ENCODE results near the gene ZNF227.
A peak's percentile ranks its signal among the peaks of the same experiment; 100 is the strongest.
"Not testable (repeated sequence)": the region's sequence is repeated elsewhere in the genome, so short reads cannot be mapped to it uniquely, and the experiment has no call there.

The ZNF227 gene

DNA sequence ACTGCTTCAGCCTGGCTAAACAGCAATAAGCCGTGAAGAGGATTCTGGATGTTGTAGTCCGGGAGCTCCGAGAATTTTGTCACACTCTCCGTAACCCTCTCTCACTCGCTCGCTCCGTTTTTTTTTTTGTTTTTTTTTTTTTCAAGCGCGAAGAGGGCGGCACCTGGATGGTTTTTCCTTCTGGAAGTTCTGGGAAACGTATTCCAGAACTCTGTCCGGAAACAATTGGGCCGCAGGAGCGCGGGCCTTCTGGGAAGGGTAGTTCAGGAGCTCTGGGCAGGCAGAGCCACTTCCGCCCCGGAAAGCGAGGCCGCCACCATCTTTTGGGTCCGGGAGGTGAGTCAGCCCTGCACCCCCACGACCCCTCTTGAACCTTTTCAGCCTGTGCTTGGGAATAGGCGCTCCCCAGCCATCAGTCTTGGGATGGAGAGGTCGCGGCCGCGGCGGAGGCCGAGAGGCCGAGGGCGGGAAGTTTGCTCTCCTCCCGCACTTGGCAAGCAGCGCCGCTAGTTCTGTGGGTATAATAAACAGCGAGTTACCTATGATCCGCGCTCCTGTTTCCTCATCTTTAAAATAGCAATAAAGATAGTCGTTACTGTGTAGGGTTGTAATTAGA lies at the start of gene ZNF227:
TSS of gene ZNF227 (plus strand) at position 283 of the 616 bp plus-strand sequence. CDS start 5,261 bp downstream, outside the sequence.
- DNase-seq (ENCODE audit: low read depth): peak; percentile 63

DNA sequence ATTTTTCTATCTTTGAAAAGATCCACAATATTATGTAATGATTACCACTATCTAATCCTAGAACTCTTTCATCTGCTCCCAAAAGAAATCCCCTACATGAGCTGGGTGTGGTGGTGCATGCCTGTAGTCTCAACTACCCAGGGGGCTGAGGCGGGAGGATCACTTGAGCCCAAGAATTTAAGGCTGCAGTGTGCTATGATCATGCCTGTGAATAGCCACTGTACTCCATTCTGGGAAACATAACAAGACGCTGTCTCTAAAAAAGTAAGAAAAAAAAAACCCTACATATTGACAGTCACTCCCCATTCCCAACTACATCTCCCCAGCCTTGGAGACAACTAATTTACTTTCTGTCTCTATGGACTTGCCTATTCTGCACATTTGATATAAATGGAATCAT lies 48.5 kb upstream of the ZNF227 start:
- no peak for DNase-seq (ENCODE audit: low read depth)

DNA sequence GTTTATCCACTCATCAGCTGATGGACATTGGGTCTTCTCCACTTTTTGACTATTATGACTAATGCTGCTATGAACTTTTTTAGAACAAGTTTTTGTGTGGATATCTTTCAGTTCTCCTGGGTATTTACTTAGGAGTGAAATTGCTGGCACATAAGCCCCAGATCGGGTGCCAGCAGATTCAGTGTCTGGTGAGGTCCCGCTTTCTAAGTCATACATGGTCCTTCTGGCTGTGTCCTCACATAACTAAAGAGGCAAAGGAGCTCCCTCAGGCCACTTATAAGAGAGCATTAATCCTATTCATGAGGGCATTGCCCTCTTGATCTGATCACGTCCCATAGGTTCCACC lies 48.0 kb upstream of the ZNF227 start:
- no peak for DNase-seq (ENCODE audit: low read depth)

DNA sequence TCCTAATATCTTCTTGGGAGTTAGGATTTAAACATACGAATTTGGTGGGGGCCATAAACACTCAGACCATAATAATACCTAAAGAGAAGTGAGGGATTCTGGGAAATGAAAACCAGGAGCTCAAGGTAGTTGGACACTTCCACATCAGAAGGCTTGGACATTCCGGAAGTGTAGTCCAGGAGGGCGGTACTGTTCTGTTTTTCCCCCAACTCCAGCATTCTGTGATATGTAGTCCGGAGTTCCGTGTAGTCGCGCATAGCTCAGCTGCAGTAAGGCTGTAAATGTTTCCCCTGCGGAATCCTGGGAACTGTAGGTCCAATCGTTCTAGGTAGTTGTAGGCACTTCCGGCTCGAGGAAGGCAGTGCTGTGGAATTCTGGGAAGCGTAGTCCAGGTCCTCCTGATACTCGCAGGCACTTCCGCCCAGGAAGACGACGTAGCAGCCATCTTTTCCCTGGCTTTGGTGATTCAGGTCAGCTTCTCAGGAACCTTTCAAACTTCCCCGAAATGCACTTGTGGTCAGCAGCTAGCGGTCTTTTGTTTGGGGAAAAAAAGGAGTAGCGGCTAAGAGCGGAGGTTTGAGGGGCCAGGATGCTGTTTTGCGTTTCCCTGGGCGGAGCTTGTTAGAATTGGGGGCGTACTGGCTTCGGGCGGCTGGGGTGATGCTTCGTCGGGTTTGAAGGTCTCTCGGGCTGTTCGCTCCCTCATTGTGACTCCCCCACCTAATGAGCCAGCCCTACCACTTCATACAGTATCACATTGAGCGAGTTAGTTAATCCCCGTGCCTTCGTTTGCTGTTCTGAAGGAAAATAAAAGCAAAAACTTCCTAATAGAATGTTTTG lies 47.4 kb upstream of the ZNF227 start, which contains the start of gene ZNF226:
TSS of gene ZNF226 (plus strand) at position 428 of the 840 bp plus-strand sequence. CDS start 4,981 bp downstream, outside the sequence.
- DNase-seq (ENCODE audit: low read depth): peak; percentile 67

DNA sequence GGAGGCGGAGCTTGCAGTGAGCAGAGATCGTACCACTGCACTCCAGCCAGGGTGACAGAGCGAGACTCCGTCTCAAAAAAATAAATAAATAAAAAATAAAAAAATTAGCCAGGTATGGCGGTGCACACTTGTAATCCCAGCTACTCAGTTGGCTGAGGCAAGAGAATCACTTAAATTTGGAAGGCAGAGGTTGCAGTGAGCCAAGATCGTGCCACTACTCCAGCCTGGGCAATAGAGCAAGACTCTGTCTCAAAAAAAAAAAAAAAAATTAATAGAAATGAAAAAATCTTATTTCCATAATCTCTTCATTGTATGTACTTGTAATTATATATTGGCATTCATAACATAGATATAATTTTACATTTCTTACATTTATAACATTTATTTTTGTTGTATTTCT lies 41.7 kb upstream of the ZNF227 start:
- DNase-seq (ENCODE audit: low read depth): not testable (repeated sequence)

DNA sequence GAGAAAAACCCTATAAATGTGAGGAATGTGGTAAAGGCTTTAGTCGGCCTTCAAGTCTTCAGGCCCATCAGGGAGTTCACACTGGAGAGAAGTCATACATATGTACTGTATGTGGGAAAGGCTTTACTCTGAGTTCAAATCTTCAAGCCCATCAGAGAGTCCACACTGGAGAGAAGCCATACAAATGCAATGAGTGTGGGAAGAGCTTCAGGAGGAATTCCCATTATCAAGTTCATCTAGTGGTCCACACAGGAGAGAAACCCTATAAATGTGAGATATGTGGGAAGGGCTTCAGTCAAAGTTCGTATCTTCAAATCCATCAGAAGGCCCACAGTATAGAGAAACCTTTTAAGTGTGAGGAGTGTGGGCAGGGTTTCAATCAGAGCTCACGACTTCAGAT lies 35.7 kb upstream of the ZNF227 start:
- DNase-seq (ENCODE audit: low read depth): no peak

DNA sequence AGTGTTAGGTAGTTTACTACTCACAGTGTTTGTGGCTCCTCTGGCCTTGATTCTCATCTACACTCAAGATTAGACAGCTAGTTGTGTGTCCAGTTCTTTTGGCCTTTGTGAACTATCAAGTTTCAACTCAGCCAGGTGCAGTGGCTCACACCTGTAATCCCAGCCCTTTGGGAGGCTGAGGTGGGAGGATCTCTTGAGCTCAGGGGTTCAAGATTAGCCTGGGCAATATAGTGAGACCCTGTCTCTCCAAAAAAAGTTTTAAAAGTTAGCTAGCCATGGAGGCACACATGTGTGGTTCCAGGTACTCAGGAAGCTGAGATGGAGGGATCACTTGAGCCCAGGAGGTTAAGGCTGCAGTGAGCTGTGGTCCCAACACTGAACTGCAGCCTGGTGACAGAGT lies 31.4 kb upstream of the ZNF227 start:
- no peak for DNase-seq (ENCODE audit: low read depth)

DNA sequence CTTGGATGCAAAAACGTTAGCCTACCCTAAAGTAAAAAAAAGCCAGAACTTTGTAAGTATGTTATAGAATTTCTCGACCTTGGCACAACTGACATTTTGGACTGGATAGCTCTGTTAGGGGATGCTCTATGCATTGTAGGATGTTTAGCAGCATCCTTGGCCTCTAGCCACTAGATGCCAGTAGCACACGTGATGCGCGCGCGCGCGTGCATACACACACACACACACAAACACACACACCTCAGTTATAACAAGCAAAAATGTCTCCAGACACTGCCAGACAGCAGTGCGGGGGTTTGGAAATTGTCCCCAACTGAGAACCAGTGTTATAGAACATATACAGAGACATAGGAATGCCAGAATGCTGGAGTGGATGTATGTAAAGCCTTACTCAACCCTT lies 30.2 kb upstream of the ZNF227 start:
- DNase-seq (ENCODE audit: low read depth): no peak

DNA sequence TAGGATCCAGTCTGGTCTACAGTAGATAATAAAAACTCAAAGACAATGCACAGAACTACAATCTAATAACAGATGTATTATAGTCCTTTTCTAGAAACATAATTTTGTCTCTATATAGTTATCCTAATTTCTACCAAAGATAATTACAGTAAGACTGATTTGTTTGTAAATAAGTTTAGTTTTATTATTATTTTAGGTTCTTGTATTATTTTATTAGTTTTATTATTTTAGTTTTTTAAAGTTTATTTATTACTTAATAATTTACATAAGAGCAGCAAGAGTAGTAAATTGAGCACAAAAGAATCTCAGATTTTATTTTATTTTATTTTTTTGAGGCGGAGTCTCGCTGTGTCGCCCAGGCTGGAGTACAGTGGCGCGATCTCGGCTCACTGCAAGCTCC lies 22.3 kb upstream of the ZNF227 start:
- no peak for DNase-seq (ENCODE audit: low read depth)

DNA sequence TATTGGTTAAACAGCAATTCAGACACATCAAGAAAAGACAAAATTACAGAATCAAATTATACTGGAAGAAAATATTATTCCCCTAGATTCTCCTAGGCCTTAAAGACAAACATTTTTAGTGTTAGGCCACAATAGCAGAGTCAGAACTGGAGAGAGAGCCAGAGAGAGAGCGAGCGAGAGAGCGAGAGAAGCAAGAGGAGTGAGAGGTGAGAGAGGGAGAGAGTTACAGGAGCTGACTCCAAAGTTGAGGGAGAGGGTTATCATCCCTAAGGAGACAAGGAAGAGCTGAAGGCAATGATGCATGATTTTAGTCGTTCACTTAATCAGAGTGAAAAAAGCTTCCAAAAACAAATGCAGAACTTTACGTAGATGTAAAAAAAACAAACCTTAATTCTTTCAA lies 20.2 kb upstream of the ZNF227 start:
- DNase-seq (ENCODE audit: low read depth): no peak

DNA sequence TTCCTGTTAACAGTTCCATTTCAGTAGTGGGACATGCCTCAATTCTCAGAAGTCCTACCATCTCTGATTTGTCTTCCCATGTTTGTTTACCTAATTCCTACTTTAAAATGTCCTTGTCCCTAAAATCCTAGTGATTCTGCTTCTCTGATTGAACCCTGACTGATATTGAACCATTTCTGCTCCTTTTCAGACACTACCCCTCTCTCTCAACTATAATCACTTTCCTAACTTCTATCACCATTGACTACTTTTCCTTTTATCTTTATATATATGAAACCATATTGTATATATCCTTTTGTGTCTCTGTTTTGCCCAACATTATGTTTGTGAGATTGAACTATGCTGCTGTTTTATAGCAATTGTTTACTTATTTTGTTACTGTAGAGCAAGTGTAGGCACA lies 15.6 kb upstream of the ZNF227 start:
- DNase-seq (ENCODE audit: low read depth): no peak

DNA sequence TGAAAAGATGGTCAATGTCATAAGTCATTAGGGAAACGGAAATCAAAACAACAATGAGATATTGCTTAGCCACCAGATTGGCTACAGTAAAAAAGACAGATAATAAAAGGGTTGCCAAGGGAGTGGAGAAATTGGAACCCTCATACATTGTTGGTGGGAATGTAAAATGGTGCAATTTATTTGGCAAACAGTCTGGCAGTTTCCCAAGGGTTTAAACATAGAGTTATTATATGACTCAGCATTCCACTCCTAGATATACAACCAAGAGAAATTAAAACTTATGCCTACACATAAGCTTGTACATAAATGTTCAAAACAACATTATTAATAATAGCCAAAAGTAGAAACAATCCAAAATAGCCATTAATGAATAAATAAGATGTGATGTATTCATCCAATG lies 9.9 kb upstream of the ZNF227 start:
- DNase-seq (ENCODE audit: low read depth): no peak

DNA sequence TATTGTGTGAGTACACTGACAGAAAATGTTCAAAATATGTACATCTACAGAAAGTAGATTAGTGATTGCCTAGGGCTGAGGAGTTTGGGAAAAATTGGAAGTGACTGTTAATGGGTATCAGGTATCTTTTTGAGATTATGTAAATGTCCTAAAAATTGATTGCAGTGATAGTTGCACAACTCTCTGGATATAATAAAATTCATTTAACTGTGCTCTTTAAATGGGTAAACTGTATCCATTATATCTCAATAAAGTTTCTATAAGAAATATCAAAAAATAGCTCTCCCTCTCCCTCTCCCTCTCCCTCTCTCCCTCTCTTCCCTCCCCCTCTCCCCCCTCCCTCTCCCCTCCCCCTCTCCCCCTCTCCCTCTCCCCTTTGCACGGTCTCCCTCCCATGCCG lies 9.4 kb upstream of the ZNF227 start:
- DNase-seq (ENCODE audit: low read depth): no peak

DNA sequence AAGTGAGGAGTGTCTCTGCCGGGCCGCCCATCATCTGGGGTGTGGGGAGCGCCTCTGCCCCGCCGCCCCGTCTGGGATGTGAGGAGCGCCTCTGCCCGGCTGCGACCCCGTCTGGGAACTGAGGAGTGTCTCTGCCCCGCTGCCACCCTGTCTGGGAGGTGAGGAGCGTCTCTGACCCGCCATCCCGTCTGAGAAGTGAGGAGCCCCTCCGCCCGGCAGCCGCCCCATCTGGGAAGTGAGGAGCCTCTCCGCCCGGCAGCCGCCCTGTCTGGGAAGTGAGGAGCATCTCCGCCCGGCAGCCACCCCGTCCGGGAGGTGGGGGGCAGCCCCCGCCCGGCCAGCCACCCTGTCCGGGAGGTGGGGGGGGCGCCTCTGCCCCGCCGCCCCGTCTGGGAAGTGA lies 8.5 kb upstream of the ZNF227 start:
- DNase-seq (ENCODE audit: low read depth): not testable (repeated sequence)

DNA sequence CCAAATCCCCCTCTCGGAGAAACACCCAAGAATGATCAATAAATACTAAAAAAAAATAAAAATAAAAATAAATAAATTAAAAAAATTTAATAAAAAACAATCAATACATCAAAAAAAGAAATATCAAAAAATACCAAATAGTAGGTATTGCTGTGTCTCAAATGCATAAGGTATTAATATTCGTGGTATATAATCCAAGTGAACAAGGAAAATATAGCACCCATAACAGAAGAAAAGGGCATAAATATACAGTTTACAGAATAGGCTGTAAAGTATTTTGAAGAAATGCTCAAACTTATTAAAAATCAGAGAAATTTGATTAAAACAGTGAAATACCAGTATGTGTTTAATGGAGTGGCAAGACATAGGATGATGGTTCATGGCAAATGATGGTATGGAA lies 7.6 kb upstream of the ZNF227 start:
- DNase-seq (ENCODE audit: low read depth): no peak

DNA sequence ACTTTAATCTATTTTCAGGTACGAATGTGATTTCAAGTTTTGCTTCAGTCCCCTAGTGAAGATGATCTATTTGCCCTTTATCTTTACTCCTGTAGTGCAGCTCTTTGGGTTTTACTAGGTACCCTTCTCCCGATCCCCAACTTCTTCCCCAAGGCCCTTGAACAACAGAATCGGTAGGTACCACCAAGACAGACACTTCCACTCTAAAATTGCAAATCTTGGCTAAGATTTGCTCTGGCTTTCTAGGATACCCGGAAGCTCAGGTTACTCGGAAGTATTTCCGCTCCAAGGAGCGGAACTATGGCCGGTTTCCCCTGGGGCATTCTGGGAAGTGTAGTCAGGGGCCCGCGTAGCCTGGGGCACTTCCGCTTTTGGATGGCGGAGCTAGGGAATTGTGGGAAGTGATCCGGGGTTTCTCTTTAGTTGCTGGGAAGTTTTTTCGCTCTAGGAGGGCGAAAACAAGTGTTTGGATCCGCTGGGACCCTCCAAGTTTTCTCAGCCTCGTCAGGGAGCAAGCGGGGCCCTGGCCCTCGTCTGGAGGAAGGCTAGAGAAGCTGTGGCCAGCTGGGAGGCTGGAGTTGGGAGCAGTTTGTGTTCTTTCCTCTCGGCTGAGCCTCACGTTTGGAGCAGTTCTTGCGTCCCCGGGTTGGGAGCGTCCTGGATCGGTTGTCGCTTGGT lies 5.1 kb upstream of the ZNF227 start:
- peak; percentile 62 for DNase-seq (ENCODE audit: low read depth)

DNA sequence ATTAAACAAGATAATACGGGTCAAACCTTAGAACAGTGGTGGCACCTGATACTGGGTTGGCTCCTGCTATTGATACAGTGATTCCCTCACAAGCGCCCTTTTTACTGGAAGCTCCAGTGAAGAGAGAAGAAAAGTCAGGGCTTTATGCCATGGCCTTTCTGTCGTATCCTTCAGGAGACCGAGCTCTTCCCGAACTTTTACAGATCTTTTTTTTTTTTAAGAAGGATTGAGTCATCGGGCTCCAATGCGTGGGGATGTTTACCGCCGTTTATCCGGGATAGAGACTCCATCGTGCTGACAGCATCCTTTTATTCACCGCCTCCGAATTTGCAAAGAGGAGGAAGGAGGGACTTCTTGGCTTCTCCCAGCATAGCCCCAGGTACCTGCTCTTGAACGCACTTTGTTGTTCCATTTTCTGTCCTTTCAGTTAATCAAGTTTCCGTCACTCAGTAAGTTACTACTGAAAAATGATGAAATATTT lies 574 bp downstream of the ZNF227 start:
- no peak for DNase-seq (ENCODE audit: low read depth)

DNA sequence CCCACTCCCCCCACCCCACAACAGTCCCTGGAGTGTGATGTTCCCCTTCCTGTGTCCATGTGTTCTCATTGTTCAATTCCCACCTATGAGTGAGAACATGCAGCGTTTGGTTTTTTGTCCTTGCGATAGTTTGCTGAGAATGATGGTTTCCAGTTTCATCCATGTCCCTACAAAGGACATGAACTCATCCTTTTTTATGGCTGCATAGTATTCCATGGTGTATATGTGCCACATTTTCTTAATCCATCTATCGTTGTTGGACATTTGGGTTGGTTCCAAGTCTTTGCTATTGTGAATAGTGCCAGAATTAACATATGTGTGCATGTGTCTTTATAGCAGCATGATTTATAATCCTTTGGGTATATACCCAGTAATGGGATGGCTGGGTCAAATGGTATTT lies 7.6 kb downstream of the ZNF227 start:
- not testable (repeated sequence) for DNase-seq (ENCODE audit: low read depth)

DNA sequence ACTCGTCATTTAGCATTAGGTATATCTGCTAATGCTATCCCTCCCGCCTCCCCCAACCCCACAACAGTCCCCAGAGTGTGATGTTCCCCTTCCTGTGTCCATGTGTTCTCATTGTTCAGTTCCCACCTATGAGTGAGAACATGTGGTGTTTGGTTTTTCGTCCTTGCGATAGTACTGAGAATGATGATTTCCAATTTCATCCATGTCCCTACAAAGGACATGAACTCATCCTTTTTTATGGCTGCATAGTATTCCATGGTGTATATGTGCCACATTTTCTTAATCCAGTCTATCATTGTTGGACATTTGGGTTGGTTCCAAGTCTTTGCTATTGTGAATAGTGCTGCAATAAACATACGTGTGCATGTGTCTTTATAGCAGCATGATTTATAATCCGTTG lies 8.4 kb downstream of the ZNF227 start:
- DNase-seq (ENCODE audit: low read depth): not testable (repeated sequence)

DNA sequence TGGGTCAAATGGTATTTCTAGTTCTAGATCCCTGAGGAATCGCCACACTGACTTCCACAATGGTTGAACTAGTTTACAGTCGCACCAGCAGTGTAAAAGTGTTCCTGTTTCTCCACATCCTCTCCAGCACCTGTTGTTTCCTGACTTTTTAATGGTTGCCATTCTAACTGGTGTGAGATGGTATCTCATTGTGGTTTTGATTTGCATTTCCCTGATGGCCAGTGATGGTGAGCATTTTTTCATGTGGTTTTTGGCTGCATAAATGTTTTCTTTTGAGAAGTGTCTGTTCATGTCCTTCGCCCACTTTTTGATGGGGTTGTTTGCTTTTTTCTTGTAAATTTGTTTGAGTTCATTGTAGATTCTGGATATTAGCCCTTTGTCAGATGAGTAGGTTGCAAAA lies 9.0 kb downstream of the ZNF227 start:
- DNase-seq (ENCODE audit: low read depth): not testable (repeated sequence)

DNA sequence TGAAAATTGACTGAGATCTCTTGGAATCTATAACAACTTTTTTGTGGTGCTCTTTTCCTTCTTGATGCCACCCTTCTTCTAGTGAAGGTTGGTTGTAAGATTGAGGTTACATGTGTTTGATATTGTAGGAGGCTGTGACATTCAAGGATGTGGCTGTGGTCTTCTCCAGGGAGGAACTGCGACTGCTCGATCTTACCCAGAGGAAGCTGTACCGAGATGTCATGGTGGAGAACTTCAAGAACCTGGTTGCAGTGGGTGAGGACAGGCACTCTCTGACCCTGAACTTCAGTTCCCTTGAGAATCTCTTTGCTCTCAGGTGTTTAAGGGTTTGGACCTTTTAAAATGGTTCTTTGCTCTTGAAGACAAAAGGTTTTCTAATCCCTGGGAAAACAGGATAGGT lies 16.0 kb downstream of the ZNF227 start:
- no peak for DNase-seq (ENCODE audit: low read depth)

DNA sequence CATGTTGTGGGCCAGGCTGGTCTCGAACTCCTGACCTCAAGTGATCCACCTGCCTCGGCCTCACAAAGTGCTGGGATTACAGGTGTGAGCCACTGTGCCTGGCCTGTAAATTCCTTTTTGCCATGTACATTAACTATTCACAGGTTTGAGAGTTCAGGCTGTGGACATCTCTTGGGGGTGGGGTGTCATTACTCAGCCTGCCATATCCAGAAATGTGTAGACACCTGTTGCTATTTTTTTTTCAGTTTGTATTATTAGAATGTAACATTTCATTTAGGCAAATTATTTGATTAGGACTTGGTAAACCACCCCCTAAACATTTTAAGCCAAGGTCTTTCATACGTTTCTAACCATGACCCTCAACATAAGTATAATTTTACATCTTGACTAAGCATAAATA lies 20.5 kb downstream of the ZNF227 start:
- no peak for DNase-seq (ENCODE audit: low read depth)

DNA sequence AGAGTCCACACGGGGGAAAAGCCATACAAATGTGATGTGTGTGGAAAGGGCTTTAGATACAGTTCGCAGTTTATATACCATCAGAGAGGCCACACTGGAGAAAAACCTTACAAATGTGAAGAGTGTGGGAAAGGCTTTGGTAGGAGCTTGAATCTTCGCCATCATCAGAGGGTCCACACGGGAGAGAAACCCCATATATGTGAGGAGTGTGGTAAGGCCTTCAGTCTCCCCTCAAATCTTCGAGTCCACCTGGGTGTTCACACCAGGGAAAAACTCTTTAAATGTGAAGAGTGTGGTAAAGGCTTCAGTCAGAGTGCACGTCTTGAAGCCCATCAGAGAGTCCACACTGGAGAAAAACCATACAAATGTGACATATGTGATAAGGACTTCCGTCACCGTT lies 24.1 kb downstream of the ZNF227 start:
- DNase-seq (ENCODE audit: low read depth): no peak
